ENCODE measurements around the gene UQCRC2. TPM values are rescaled to one million over a fixed set of nuclear protein-coding genes. Genes with fewer than 3 reads are reported as not detected.

UQCRC2 gene
- total RNA-seq, 1 donor from 2014 or later = 66.3 TPM

- H3K27ac ChIP-seq = peak overlapping the region; percentile 92 to 94
- H3K27me3 ChIP-seq = no peaks in the 10 kb centered on the region
- no peaks in the 10 kb centered on the region for H3K9me3 ChIP-seq
- intact Hi-C loops (cut with DNase I) = loop anchor here (1.0 to 5.0 kb wide), 5 partner anchors 53 to 1603 kb away; partner anchors contain the start of genes EARS2, POLR3E and UBFD1
- peaks cover 12 to 16% of the 10 kb centered on the region in 2 donors for H3K36me3 ChIP-seq
- TF ChIP-seq, protein P1, sequence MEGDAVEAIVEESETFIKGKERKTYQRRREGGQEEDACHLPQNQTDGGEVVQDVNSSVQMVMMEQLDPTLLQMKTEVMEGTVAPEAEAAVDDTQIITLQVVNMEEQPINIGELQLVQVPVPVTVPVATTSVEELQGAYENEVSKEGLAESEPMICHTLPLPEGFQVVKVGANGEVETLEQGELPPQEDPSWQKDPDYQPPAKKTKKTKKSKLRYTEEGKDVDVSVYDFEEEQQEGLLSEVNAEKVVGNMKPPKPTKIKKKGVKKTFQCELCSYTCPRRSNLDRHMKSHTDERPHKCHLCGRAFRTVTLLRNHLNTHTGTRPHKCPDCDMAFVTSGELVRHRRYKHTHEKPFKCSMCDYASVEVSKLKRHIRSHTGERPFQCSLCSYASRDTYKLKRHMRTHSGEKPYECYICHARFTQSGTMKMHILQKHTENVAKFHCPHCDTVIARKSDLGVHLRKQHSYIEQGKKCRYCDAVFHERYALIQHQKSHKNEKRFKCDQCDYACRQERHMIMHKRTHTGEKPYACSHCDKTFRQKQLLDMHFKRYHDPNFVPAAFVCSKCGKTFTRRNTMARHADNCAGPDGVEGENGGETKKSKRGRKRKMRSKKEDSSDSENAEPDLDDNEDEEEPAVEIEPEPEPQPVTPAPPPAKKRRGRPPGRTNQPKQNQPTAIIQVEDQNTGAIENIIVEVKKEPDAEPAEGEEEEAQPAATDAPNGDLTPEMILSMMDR (IDR thresholded peaks at IDR 0.05) = no peak
- H3K4me3 ChIP-seq = peak overlapping the region; percentile 84 to 87
- peak in 1 of 2 donors; percentile 63 for DNase-seq (ENCODE audit: low spot score in 2 of 2)
- peaks cover 6 to 20% of the 10 kb centered on the region in 2 donors for H3K4me1 ChIP-seq
Observed at GRCh38 chr16:21953541-21953902, 361 bp downstream of the UQCRC2 start.

- H3K27me3 ChIP-seq = no peaks in the 10 kb centered on the region
- H3K9me3 ChIP-seq = no peaks in the 10 kb centered on the region
- no peak for DNase-seq (ENCODE audit: low spot score in 2 of 2)
- peaks cover 51 to 59% of the 10 kb centered on the region in 2 donors for H3K36me3 ChIP-seq
- intact Hi-C loops (cut with DNase I) = no loop called here
- H3K4me1 ChIP-seq = peaks cover 6 to 9% of the 10 kb centered on the region in 2 donors
- no peak overlapping the region for H3K4me3 ChIP-seq
- H3K27ac ChIP-seq = no peak overlapping the region
- TF ChIP-seq, protein P1 (IDR thresholded peaks at IDR 0.05) = no peak
Observed at GRCh38 chr16:21957714-21958346, 4.7 kb downstream of the UQCRC2 start.

DNA sequence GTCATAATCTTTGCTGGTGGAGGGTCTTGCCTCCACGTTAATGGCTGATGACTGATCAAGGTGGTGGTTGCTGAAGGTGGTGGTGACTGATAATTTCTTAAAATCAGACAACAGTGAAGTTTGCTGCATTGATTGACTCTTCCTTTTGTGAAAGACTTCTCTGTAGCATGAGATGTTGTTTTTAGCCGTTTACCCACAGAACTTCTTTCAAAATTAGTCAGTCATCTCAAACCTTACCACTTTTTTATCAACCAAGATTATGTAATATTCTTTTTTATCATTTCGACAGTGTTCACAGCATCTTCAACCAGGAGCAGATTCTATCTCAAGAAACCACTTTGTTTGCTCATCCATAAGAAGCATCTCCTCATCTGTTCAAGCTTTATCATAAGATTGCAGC lies 5.9 kb downstream of the UQCRC2 start:
- peaks cover 3 to 7% of the 10 kb centered on the region in 2 donors for H3K4me1 ChIP-seq
- no peak overlapping the region for H3K4me3 ChIP-seq
- TF ChIP-seq, protein P1 (IDR thresholded peaks at IDR 0.05) = no peak
- no peak overlapping the region for H3K27ac ChIP-seq
- no peaks in the 10 kb centered on the region for H3K27me3 ChIP-seq
- intact Hi-C loops (cut with DNase I) = no loop called here
- H3K9me3 ChIP-seq = no peaks in the 10 kb centered on the region
- no peak for DNase-seq (ENCODE audit: low spot score in 2 of 2)
- H3K36me3 ChIP-seq = peaks cover 62 to 71% of the 10 kb centered on the region in 2 donors

DNA sequence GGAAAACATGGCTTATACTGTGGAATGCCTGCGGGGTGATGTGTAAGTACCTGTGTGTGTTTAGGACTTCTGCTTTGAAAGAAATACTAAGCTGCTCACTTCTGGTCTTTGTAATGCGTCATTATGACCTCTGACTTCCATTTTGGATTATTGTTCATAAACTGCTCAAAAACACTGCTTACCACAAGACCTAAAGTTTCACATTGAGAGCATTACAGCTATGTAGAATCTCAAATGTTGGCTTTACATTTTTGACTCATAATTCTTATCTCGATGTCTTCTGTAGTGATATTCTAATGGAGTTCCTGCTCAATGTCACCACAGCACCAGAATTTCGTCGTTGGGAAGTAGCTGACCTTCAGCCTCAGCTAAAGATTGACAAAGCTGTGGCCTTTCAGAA lies 9.3 kb downstream of the UQCRC2 start:
- Histone ChIP-seq H3K36me3 (peaks cover 93 to 99% of the 10 kb centered on the region in 2 donors), H3K4me3 (no peak overlapping the region), H3K4me1 (no peaks in the 10 kb centered on the region), H3K9me3 (no peaks in the 10 kb centered on the region), H3K27me3 (no peaks in the 10 kb centered on the region), H3K27ac (no peak overlapping the region)
- DNase-seq (ENCODE audit: low spot score in 2 of 2) = no peak
- TF ChIP-seq, protein P1 (IDR thresholded peaks at IDR 0.05) = no peak
- intact Hi-C loops (cut with DNase I) = no loop called here

DNA sequence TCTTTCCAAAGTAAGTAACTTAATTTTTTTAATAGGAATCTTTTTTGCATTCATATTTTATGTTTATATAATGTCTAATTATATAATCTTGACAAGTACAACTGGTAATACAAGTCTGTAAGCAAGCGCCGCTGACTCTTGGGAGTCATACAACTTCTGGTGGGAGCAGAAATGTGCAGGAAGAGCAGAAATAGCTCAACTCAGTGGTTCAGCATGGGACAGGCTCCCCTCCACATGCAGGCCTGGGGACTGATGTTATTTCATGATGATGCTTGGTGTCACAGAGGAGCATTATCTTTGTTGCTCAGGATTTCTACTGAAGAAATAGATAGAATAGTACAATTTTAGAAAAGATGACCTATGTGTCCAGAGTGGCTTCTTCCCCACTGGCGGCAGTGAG lies 10.7 kb downstream of the UQCRC2 start:
- TF ChIP-seq, protein P1 (IDR thresholded peaks at IDR 0.05) = no peak
- H3K9me3 ChIP-seq = no peaks in the 10 kb centered on the region
- no peaks in the 10 kb centered on the region for H3K27me3 ChIP-seq
- no peak overlapping the region for H3K27ac ChIP-seq
- no peaks in the 10 kb centered on the region for H3K4me1 ChIP-seq
- H3K36me3 ChIP-seq = peaks cover 94 to 100% of the 10 kb centered on the region in 2 donors
- no peak for DNase-seq (ENCODE audit: low spot score in 2 of 2)
- intact Hi-C loops (cut with DNase I) = no loop called here
- no peak overlapping the region for H3K4me3 ChIP-seq

Measured in ascending aorta (tissue), 2 donors.